Natural killer cell (primary cell): ENCODE results near the gene EXOC3L4. TPM values are rescaled to one million over a fixed set of nuclear protein-coding genes. Genes with fewer than 3 reads are reported as not detected.

Source experiments
- ATAC-seq, 3 donors: fragments of 150-1000 bp in 2 of 3; fragments of 200-7000 bp in 1 of 3; cut with Tn5 transposase; 1 replicate in 1 of 3; 2 replicates in 2 of 3; pipeline ENCODE4 v1.10.0; 2021; ENCODE audit warnings: mild to moderate bottlenecking in 2 of 3, moderate library complexity in 2 of 3
- DNase-seq, 2 donors: peaks; one replicate each; pipeline versions ENCODE4 v3.0.0 to v3.0.0-alpha.2; 2013 to 2021; ENCODE audit warnings: mixed read lengths in 1 of 2
- H3K27ac ChIP-seq: one replicate; pipeline ENCODE4 v1.5.1; 2013; ENCODE audit warnings: mild to moderate bottlenecking, low read length
- H3K27me3 ChIP-seq: one replicate; pipeline ENCODE4 v1.6.1; 2013; ENCODE audit warnings: low read length; ENCODE audit not compliant: control insufficient read depth, insufficient read depth
- H3K36me3 ChIP-seq: one replicate; pipeline ENCODE4 v1.6.1; 2013; ENCODE audit warnings: low read length; ENCODE audit not compliant: control insufficient read depth, insufficient read depth
- H3K4me1 ChIP-seq: one replicate; pipeline ENCODE4 v1.6.1; 2013; ENCODE audit warnings: low read length; ENCODE audit not compliant: control insufficient read depth, insufficient read depth
- H3K4me3 ChIP-seq: one replicate; pipeline ENCODE4 v1.5.1; 2013; ENCODE audit warnings: low read length
- H3K9me3 ChIP-seq: one replicate; pipeline ENCODE4 v1.6.1; 2013; ENCODE audit warnings: low read length; ENCODE audit not compliant: control insufficient read depth, insufficient read depth
- H3K27ac Mint-ChIP-seq, 2 donors: one replicate each; pipeline ENCODE4 v1.8.0; 2022; ENCODE audit warnings: mild to moderate bottlenecking in 2 of 2, mixed read lengths in 2 of 2, moderate library complexity in 1 of 2
- H3K27me3 Mint-ChIP-seq, 2 donors: one replicate each; pipeline ENCODE4 v1.8.0; 2022; ENCODE audit warnings: low read depth in 2 of 2, mixed read lengths in 2 of 2
- H3K36me3 Mint-ChIP-seq: one replicate; pipeline ENCODE4 v1.8.0; 2022; ENCODE audit warnings: mixed read lengths
- H3K4me1 Mint-ChIP-seq, 2 donors: one replicate each; pipeline ENCODE4 v1.8.0; 2022; ENCODE audit warnings: mixed read lengths in 2 of 2
- H3K4me3 Mint-ChIP-seq: one replicate; pipeline ENCODE4 v1.8.0; 2022; ENCODE audit warnings: mild to moderate bottlenecking, moderate library complexity, mixed read lengths
- H3K9me3 Mint-ChIP-seq, 2 donors: one replicate each; pipeline ENCODE4 v1.8.0; 2022; ENCODE audit warnings: mixed read lengths in 2 of 2
- CTCF ChIP-seq: fragments of 200-600 bp; IDR thresholded peaks from one replicate; pipeline ENCODE4 v1.8.0; 2022; ENCODE audit warnings: antibody characterized with exemption
- WGBS: methylation state at CpG from one replicate; pipeline ENCODE4 v1.1.7; 2013; ENCODE audit warnings: missing lambda C conversion rate; ENCODE audit not compliant: insufficient coverage; 5-methylcytosine and 5-hydroxymethylcytosine counted together
- intact Hi-C: fragments of 100-400 bp; cut with micrococcal nuclease; formaldehyde crosslinking; loops from one replicate; pipeline ENCODE4 v1.14.2; 2022
- total RNA-seq, 4 donors: library from RNA; stranded (reverse); fragments of 120-200 nt in 1 of 4; gene quantifications; one replicate each; pipeline versions ENCODE4 v1.2.3 to v1.2.4, GENCODE V29; 2013 to 2022

Gene EXOC3L4
- total RNA-seq, 3 donors from 2014 or later (not counting 1 experiment from before 2014, with no cell fraction given) = not detected

- no peaks in the 10 kb centered on the region for H3K9me3 Mint-ChIP-seq
These were observed 61.4 kb downstream of the EXOC3L4 start for GRCh38 chr14:103155826-103156394.

GRCh38 chr14:103156651-103157378, 62.3 kb downstream of the EXOC3L4 start:
- Histone ChIP-seq H3K9me3 (no peaks in the 10 kb centered on the region), H3K27ac (no peak overlapping the region), H3K27me3 (no peaks in the 10 kb centered on the region), H3K4me3 (no peak overlapping the region), H3K36me3 (no peaks in the 10 kb centered on the region), H3K4me1 (peaks cover 4% of the 10 kb centered on the region)
- WGBS = 74% methylated on average over 21 of the region's 21 CpGs
- Mint-ChIP-seq H3K27ac (no peak overlapping the region), H3K9me3 (no peaks in the 10 kb centered on the region), H3K4me1 (no peaks in the 10 kb centered on the region), H3K27me3 (peaks cover 0 to 3% of the 10 kb centered on the region in 2 donors), H3K36me3 (no peaks in the 10 kb centered on the region), H3K4me3 (no peak overlapping the region)
- no peak for TF ChIP-seq CTCF
- no peak for DNase-seq
- intact Hi-C loops = no loop called here
- ATAC-seq = peak in 1 of 3 donors; percentile 21

More at GRCh38 chr14:103155826-103156394, 61.4 kb downstream of the EXOC3L4 start:
- intact Hi-C loops = no loop called here
- Histone ChIP-seq H3K36me3 (no peaks in the 10 kb centered on the region), H3K27ac (no peak overlapping the region), H3K4me1 (peaks cover 4% of the 10 kb centered on the region), H3K9me3 (no peaks in the 10 kb centered on the region), H3K4me3 (no peak overlapping the region), H3K27me3 (no peaks in the 10 kb centered on the region)
- DNase-seq (no peak), ATAC-seq (no peak)
- Mint-ChIP-seq H3K4me3 (no peak overlapping the region), H3K27ac (no peak overlapping the region), H3K36me3 (no peaks in the 10 kb centered on the region), H3K27me3 (peaks cover 0 to 3% of the 10 kb centered on the region in 2 donors), H3K4me1 (no peaks in the 10 kb centered on the region)
- TF ChIP-seq CTCF = no peak
- 87% methylated on average over 9 of the region's 9 CpGs for WGBS

- Mint-ChIP-seq H3K4me3 (no peak overlapping the region), H3K27ac (no peak overlapping the region), H3K4me1 (no peaks in the 10 kb centered on the region), H3K36me3 (no peaks in the 10 kb centered on the region), H3K9me3 (no peaks in the 10 kb centered on the region), H3K27me3 (peaks cover 0 to 6% of the 10 kb centered on the region in 2 donors)
- H3K4me3 ChIP-seq = no peak overlapping the region
- ATAC-seq (no peak), DNase-seq (no peak)
- H3K27me3 ChIP-seq = no peaks in the 10 kb centered on the region
- 87% methylated on average over 19 of the region's 19 CpGs for WGBS
- H3K36me3 ChIP-seq = no peaks in the 10 kb centered on the region
- no peak for TF ChIP-seq CTCF
- no peaks in the 10 kb centered on the region for H3K9me3 ChIP-seq
- H3K4me1 ChIP-seq = peaks cover 4% of the 10 kb centered on the region
- intact Hi-C loops = no loop called here
- no peak overlapping the region for H3K27ac ChIP-seq
These were observed 63.4 kb downstream of the EXOC3L4 start for GRCh38 chr14:103157969-103158368.
